ENCODE data around the gene CSGALNACT2.

GRCh38 chr10:43145311-43145710 is 7.1 kb downstream of the CSGALNACT2 start:
- no peak for TF ChIP-seq EP300 (IDR thresholded peaks at IDR 0.05; ENCODE audit: low read length)
- TF ChIP-seq IRF2 (CRISPR knock-in tag; IDR thresholded peaks at IDR 0.05) = no peak
- TF ChIP-seq ZBTB8A (IDR thresholded peaks at IDR 0.05; ENCODE audit: partially characterized antibody) = no peak
- TF ChIP-seq FOXA3 (CRISPR knock-in tag; conservative IDR thresholded peaks at IDR 0.05 in 1 of 2, IDR thresholded peaks at IDR 0.05 in 1 of 2) = no peak
- no peak for TF ChIP-seq CTCF (IDR thresholded peaks at IDR 0.05 in 2 of 3, conservative IDR thresholded peaks at IDR 0.05 in 1 of 3; ENCODE audit: insufficient read depth in 2 of 3, low read depth in 1 of 3, low read length in 3 of 3)
